ENCODE data around the gene SEC24D.

SEC24D gene

DNA sequence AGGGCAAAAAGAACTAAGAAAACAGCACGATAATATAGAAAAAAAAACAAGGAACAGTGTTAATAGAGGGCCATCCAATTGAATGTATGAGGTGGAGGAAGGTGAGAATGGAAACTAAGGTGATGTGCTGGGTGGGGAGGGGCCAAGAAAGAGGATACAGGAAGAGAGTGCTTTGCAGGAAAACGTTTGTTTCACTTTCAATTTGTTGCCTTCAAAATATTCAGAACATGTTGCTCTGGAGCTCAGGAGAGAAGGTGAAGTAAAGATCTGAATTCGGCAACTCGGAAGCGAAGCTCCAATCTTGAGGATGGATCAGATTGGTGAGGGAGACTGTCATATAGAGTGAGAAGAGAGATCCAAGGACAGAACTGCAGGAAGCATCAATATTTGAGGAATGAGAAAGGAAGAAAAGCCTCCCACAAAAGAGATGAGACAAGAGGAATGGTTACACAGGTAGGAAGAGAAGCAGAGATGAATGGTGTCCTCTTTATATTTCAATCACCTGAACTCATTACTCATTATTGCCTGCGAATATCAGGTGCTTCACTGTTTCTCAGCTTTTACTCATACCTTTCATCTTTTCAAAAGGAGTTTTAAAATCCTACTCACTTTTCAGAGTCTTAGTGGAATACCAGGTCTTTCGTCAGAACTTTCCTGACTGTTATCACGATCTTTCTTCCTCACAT lies 14.7 kb upstream of the SEC24D start:
- Mint-ChIP-seq H3K4me1 (peaks cover 22% of the 10 kb centered on the region), H3K27me3 (peaks cover 7% of the 10 kb centered on the region)

DNA sequence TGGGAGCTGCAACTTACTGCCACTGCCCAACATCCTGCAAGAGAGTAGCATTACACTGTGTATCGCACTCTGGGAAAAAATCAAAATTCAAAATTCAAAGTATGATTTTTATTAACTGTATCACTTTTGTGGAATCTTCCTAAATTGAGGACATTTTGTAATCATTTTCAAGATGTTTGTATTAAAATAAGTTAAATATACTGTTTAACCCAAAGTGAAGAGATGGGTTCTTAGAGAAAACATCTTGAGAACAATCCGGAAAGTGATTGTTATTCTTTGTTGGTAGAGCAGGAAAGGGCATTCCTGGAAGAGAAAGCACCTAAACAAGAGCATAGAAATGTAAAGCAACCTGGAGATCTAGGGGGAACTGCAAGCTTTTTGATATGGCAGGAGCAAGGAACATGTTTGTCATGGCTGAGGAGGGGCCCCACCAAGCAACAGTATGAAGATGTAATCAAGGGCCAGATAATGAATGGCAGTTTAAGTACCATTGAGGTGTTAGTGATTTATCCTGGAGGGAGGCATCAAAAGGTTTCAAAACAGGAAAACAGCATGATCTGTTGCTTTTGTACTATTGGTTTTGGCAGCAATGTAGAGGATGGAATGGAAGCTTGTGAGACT lies 14.1 kb upstream of the SEC24D start:
- no peak for ATAC-seq

More for the DNA sequence above, 14.7 kb upstream of the SEC24D start:
- ATAC-seq: peak; percentile 82
- DNase-seq: no peak
- peaks cover 6% of the 10 kb centered on the region for H3K36me3 Mint-ChIP-seq (ENCODE audit: low read depth)
- H3K27ac Mint-ChIP-seq: peak overlapping the region; percentile 89
- H3K4me3 Mint-ChIP-seq: peak overlapping the region; percentile 91
- H3K9me3 Mint-ChIP-seq: peaks cover 7% of the 10 kb centered on the region

DNA sequence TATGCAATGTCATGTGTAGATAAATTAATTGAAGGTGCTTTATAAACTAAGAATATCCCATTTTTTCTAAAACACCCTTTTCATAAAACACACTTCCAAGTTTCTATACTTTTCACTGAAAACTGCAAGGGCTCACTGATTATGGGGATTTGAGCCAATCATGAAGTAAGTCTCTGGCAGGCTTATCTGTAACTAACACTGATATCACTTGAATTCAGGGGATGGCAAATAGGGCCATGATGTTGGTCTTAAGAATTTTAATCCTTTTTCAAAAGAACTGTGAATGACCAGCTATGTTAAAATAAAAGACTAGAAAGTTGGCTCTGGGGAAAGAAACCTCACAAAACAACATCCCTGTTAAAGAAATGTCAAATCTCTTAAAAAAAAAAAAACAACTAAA lies 13.0 kb upstream of the SEC24D start:
- Mint-ChIP-seq H3K9me3 (peaks cover 7% of the 10 kb centered on the region), H3K4me3 (no peak overlapping the region), H3K4me1 (peaks cover 22% of the 10 kb centered on the region), H3K27me3 (peaks cover 7% of the 10 kb centered on the region), H3K36me3 (ENCODE audit: low read depth) (peaks cover 6% of the 10 kb centered on the region), H3K27ac (no peak overlapping the region)
- ATAC-seq: no peak
- DNase-seq: no peak

More for the DNA sequence above, 14.1 kb upstream of the SEC24D start:
- no peak for DNase-seq
- Mint-ChIP-seq H3K27ac (peak overlapping the region; percentile 89), H3K9me3 (peaks cover 7% of the 10 kb centered on the region), H3K4me3 (peak overlapping the region; percentile 91), H3K27me3 (peaks cover 7% of the 10 kb centered on the region), H3K36me3 (ENCODE audit: low read depth) (peaks cover 6% of the 10 kb centered on the region), H3K4me1 (peaks cover 22% of the 10 kb centered on the region)

DNA sequence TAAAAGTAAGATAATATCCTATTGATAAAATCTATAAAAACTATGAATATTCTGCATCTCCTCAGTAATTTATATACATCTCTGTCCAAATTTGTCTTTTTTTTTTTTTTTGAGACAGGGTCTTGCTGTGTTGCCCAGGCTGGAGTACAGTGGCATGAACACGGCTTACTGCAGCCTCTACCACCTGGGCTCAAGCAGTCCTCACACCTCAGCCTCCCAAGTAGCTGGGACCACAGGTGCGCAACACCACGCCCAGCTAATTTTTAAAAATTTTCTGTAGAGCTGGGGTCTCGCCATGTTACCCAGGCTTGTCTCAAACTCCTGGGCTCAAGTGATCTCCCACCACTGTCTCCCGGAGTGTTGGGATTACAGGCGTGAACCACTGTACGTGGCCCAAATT lies 12.3 kb upstream of the SEC24D start:
- DNase-seq (no peak), ATAC-seq (no peak)
- H3K4me1 Mint-ChIP-seq: peaks cover 22% of the 10 kb centered on the region
- H3K9me3 Mint-ChIP-seq: peaks cover 7% of the 10 kb centered on the region
- peaks cover 6% of the 10 kb centered on the region for H3K36me3 Mint-ChIP-seq (ENCODE audit: low read depth)
- H3K27me3 Mint-ChIP-seq: peaks cover 9% of the 10 kb centered on the region
- H3K4me3 Mint-ChIP-seq: no peak overlapping the region
- no peak overlapping the region for H3K27ac Mint-ChIP-seq

DNA sequence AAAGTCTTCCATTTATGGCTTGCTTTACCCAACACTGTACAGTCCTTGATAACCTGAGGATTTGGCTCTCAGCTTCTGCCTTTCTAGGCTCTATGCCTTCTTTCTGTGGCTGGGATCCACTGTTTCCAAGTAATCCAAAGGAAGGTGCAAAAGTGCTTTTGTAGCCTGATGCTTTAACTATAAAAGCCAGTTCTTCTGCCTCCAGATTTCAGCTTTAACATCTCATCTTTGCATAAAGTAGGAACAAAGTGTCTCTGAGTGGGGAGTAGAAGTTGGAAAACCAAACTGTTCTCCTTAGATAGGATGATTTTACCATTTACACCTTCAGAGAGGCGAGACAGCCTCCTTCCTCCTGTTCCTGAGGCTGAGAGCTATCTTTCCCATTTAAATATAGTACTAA lies 11.1 kb upstream of the SEC24D start:
- H3K9me3 Mint-ChIP-seq: peaks cover 2% of the 10 kb centered on the region
- DNase-seq: no peak
- H3K27me3 Mint-ChIP-seq: peaks cover 9% of the 10 kb centered on the region
- no peak overlapping the region for H3K4me3 Mint-ChIP-seq
- no peak for ATAC-seq
- H3K4me1 Mint-ChIP-seq: peaks cover 17% of the 10 kb centered on the region
- H3K27ac Mint-ChIP-seq: no peak overlapping the region
- H3K36me3 Mint-ChIP-seq (ENCODE audit: low read depth): peaks cover 4% of the 10 kb centered on the region

DNA sequence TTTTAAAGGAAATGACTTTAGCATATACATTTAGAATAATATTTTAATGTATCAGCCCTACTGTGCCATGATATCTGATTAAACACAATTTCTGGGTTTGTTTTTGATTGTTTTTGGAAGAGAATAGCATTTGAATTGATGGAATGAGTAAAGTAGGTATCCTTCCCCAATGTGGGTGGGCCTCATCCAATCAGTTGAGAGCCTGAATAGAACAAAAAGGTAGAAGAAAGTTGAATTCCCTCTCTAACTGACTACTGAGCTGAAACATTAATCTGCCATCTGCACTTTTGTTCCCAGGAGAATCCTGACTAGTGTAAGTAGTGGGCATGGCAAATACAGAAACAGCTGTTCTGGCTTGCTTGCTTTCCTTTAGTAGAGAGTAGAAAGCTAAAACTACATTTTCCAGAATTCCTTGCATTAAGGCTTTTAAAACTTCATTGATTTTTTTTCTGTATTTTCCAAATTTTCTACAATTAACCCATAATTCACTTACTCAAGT lies 9.7 kb upstream of the SEC24D start:
- H3K9me3 Mint-ChIP-seq: no peaks in the 10 kb centered on the region
- H3K4me1 Mint-ChIP-seq: peaks cover 7% of the 10 kb centered on the region
- ATAC-seq: no peak
- no peak for DNase-seq
- peaks cover 1% of the 10 kb centered on the region for H3K36me3 Mint-ChIP-seq (ENCODE audit: low read depth)
- no peak overlapping the region for H3K4me3 Mint-ChIP-seq
- H3K27me3 Mint-ChIP-seq: peaks cover 9% of the 10 kb centered on the region
- H3K27ac Mint-ChIP-seq: no peak overlapping the region

DNA sequence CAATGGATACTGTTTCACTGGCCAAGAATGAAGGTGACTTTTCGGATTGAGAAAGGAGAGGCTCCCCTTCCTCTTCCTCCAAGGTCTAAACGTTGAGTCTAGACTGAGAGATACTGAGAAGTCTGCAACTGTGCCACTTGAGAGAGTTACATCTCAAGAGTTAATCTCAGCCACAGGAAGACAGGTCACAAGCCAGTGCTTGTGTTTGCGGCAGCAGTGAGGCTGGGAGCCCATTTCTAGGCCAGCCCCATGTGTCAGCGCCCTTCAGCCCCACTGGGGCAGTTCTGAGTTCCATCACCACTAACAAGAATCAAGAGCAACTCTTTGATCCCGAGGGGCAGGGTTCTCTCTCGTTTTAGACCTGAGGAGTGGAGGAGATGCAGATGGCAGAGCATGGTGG lies 7.3 kb upstream of the SEC24D start:
- Mint-ChIP-seq H3K36me3 (ENCODE audit: low read depth) (no peaks in the 10 kb centered on the region), H3K27me3 (peaks cover 9% of the 10 kb centered on the region), H3K4me3 (no peak overlapping the region), H3K4me1 (no peaks in the 10 kb centered on the region), H3K27ac (no peak overlapping the region), H3K9me3 (no peaks in the 10 kb centered on the region)
- ATAC-seq: no peak
- no peak for DNase-seq

DNA sequence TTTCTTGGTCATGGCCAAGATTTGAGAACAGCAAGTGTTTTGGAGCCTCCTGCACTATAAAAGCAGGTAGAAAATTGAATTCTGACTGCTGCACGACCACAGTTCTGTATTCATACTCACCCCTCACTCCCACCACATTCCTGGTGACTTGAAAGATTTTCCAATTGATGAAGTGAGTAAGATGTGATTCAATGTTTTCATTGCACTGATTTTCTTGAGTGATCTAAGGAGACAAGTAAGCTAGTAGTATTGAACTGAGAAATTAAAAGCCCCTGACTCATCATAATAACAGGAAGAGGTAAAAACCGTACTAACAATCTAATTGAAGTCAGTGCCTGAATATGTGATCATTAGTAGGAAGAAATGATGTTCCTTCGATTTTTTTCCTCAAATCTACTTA lies 6.1 kb upstream of the SEC24D start:
- H3K27ac Mint-ChIP-seq: no peak overlapping the region
- DNase-seq: no peak
- H3K4me3 Mint-ChIP-seq: no peak overlapping the region
- no peaks in the 10 kb centered on the region for H3K4me1 Mint-ChIP-seq
- H3K36me3 Mint-ChIP-seq (ENCODE audit: low read depth): no peaks in the 10 kb centered on the region
- peak; percentile 22 for ATAC-seq
- peaks cover 3% of the 10 kb centered on the region for H3K27me3 Mint-ChIP-seq
- H3K9me3 Mint-ChIP-seq: no peaks in the 10 kb centered on the region

DNA sequence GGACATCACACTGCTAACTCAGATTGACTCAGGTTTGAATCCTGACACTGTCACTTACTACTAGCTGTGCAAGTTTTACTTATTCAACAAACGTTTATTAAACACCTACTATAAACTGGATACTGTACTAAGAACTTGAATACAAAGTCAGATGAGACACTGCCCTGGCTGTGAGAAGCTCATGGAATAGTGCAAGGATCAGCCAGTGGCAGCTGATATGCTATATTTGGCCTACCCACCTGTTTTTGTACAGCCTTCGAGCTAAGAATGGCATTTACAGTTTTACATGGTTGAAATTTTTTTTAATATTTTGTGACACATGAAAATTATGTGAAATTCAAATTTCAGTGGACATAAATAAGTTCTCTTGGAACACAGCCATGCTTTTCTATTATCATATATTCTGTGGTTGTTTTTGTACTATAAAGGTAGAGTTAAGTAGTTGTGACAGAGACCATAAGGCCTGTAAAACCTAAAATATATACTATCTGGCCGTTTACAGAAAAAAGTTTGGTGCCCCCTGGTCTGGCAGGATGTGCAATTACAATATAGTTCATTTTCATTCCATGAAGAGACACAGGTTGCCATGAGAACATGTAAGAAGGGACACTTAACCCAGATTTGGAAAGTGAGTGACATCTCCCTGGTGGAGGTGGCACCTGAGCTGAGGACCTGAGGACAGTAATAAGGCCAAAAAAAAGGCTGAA lies 3.4 kb upstream of the SEC24D start:
- H3K36me3 Mint-ChIP-seq (ENCODE audit: low read depth): no peaks in the 10 kb centered on the region
- H3K4me3 Mint-ChIP-seq: no peak overlapping the region
- peaks cover 2% of the 10 kb centered on the region for H3K27me3 Mint-ChIP-seq
- ATAC-seq: no peak
- H3K9me3 Mint-ChIP-seq: no peaks in the 10 kb centered on the region
- no peak for DNase-seq
- H3K4me1 Mint-ChIP-seq: peaks cover 14% of the 10 kb centered on the region
- H3K27ac Mint-ChIP-seq: no peak overlapping the region

DNA sequence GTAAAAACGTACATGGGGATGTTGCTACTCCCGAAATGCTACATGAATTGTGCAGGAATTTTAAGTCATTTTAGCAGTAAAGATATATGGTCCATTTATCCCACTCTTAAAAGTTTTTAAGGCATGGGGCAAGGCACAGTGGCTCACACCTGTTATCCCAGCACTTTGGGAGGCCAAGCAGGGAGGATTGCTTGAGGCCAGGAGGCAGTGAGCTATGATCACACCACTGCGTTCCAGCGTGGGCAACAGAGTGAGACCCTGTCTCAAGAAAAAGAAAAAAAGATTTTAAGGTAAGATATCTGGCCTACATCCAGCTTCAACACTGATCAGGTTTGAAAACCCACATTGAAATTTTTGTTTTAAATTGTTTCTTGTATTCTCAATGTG lies 1.2 kb upstream of the SEC24D start:
- Mint-ChIP-seq H3K4me1 (peaks cover 20% of the 10 kb centered on the region), H3K27me3 (no peaks in the 10 kb centered on the region), H3K36me3 (ENCODE audit: low read depth) (peaks cover 16% of the 10 kb centered on the region), H3K27ac (no peak overlapping the region), H3K4me3 (no peak overlapping the region), H3K9me3 (no peaks in the 10 kb centered on the region)
- no peak for ATAC-seq
- no peak for DNase-seq

DNA sequence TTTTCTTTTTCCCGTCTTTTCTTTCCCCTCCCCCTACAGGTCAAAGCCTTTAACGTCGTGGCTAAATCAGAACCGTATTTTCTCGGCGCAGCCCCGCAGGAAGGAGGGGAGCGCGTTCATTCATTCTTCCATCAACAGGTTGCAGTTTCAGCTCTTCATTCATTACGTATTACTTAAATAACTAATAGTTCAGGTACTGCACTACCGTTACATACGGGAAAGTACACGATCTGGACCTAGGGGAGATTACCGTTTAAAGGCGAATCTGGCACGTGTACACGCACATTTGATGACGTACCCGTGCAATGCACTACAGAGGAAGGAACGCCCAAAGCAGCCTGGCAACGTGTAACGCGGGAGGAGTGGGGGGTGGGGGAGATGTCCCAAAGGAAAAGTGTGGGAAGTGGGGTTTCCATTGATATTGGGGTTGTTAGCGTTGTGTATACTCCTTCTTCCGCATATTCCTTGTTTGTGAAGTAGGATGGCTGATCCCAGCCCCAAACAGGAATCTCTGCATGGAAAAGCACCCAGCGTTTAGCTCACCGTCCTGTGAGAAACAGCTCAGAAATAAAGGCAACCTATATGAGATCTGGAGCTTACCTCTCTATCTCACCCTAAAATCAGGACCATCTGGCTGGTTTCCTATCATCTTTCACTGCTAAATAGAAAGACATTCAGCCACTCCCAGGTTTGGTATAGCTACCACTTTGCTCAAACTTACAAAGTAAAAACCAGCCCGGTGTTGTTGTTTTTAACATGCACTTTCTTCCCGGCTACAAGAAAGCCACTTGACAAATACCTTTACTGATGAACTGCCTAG lies 585 bp upstream of the SEC24D start:
- Mint-ChIP-seq H3K36me3 (ENCODE audit: low read depth) (peaks cover 20% of the 10 kb centered on the region), H3K27me3 (no peaks in the 10 kb centered on the region), H3K4me3 (peak overlapping the region; percentile 98), H3K4me1 (peaks cover 20% of the 10 kb centered on the region), H3K9me3 (no peaks in the 10 kb centered on the region), H3K27ac (peak overlapping the region; percentile 98)
- DNase-seq (peak; percentile 49), ATAC-seq (peak; percentile 60)

DNA sequence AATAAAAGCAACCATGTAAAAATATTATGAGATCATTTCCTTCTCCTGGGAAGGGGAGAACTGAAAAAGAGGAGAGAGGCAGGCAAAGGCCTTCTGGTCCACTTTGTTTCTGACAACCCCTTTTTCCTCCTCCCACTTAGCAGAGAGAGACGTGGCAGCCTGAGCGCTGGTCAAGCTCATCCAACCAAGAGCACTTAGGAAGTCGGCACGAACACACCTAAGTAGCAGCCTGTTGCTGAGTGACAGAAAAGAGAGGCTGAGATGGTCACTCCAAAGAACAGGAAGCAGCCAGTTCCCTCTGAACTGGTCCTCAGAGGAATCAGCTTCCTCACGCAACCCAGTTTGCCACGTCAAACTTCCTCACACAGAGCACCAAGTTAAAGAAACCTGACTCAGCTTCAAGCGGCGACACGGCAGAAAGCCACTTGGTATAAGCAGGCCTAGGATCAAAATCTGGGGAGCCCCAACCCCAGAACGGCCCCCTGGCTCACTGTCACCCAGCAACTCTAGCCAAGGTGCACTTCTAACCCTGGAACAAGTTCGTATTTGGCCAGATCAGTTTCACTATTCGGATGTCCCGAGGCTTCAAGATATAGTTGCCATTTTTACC lies 861 bp downstream of the SEC24D start:
- ATAC-seq (peak; percentile 47), DNase-seq (peak; percentile 43)
- H3K27ac Mint-ChIP-seq: peak overlapping the region; percentile 83
- H3K36me3 Mint-ChIP-seq (ENCODE audit: low read depth): peaks cover 28% of the 10 kb centered on the region
- peaks cover 20% of the 10 kb centered on the region for H3K4me1 Mint-ChIP-seq
- H3K27me3 Mint-ChIP-seq: no peaks in the 10 kb centered on the region
- H3K9me3 Mint-ChIP-seq: no peaks in the 10 kb centered on the region
- H3K4me3 Mint-ChIP-seq: peak overlapping the region; percentile 98

DNA sequence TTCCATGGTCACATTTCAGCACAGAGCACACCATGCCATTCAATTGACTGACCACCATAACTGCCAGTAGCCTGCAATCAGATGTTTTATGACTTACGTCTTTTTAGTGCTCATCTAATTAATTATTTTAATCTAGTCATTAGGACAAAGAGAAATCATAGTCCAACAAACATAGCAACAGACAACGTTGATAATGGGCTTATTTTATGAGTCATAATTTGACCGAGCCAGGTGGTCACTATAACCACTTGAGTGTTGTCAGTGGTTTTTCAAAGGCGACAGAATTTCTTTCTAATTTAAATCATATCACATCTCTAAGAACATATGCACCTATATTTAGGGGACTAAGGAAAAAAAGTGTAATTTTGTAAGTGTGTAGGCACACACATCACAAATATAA lies 1.9 kb downstream of the SEC24D start:
- Mint-ChIP-seq H3K36me3 (ENCODE audit: low read depth) (peaks cover 31% of the 10 kb centered on the region), H3K4me3 (peak overlapping the region; percentile 41), H3K9me3 (no peaks in the 10 kb centered on the region), H3K27ac (no peak overlapping the region), H3K27me3 (no peaks in the 10 kb centered on the region), H3K4me1 (peaks cover 20% of the 10 kb centered on the region)
- ATAC-seq (no peak), DNase-seq (no peak)

Data from activated naive CD8-positive, alpha-beta T cell treated with anti-CD3 and anti-CD28 coated beads, Interleukin-2, amount 50 U/mL, for 24 hours (primary cell).